C4-2B (cell line): ENCODE data around the gene TFDP1.
"Not testable (repeated sequence)": the region's sequence is repeated elsewhere in the genome, so short reads cannot be mapped to it uniquely, and the experiment has no call there.

Experiments used
- H3K27ac ChIP-seq: fragments of 450-650 bp; 2 replicates; pipeline ENCODE4 v1.5.1; 2017
- ZFX ChIP-seq: fragments of 450-650 bp; IDR thresholded peaks from 2 replicates; pipeline ENCODE4 v1.6.1; 2017
- TF ChIP-seq, protein P1 (sequence below): fragments of 450-650 bp; conservative IDR thresholded peaks from 2 replicates; pipeline ENCODE4 v1.5.1; 2017; ENCODE audit warnings: mild to moderate bottlenecking

TFDP1 gene

DNA sequence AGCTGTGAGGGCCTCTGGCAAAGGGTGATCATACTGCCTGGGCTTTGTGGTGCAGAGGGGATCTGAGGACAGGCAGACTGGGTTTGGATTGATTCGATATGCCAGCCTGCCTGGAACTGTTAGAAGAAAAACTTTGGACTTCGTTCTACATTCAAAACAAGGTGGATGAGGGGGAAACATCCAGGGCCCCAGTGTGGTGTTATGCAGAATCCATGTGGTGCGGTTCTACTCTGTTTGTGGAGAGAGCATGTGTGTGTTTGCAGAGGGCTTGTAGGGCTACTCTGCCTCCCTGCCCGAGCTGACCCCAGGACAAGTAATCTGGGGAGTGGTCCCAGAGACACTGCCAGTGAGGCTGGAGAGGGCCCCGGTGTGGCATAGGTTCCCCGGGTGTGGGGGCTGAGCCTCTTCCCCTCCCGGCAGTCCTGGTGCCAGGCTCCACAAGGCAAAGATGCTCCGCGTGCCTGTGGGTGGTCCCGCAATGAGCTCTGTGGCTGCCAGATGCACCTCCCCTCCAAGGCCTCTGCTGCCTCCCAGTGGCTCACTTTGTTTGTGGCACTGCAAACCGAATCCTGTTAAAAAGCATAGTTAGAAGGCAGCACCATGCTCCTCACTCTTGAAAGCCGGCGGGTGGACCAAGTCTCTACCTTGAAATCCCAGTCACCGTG, 22.3 kb upstream of the TFDP1 start:
- no peak for TF ChIP-seq ZFX
- TF ChIP-seq, protein P1, sequence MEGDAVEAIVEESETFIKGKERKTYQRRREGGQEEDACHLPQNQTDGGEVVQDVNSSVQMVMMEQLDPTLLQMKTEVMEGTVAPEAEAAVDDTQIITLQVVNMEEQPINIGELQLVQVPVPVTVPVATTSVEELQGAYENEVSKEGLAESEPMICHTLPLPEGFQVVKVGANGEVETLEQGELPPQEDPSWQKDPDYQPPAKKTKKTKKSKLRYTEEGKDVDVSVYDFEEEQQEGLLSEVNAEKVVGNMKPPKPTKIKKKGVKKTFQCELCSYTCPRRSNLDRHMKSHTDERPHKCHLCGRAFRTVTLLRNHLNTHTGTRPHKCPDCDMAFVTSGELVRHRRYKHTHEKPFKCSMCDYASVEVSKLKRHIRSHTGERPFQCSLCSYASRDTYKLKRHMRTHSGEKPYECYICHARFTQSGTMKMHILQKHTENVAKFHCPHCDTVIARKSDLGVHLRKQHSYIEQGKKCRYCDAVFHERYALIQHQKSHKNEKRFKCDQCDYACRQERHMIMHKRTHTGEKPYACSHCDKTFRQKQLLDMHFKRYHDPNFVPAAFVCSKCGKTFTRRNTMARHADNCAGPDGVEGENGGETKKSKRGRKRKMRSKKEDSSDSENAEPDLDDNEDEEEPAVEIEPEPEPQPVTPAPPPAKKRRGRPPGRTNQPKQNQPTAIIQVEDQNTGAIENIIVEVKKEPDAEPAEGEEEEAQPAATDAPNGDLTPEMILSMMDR: peak; percentile 79
- no peak overlapping the region for H3K27ac ChIP-seq

DNA sequence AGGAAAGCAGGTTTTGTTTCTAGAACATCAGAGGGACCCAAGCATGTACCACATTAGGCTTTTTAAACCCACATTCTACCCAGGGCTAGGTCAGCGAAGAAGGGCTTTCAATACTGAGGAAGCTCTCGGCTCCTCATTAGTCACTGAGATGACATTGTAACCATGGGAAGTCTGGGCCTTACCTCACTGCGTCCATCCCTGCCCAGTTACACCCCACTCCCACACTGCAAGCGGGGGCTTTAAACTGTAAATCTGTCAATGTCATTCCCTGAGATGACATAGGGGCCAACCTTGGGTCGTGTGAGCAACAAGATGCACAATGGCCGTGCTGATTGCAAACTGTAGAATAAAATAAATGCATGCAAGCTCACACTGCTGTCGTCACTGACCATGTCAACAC, 21.7 kb upstream of the TFDP1 start:
- no peak overlapping the region for H3K27ac ChIP-seq
- TF ChIP-seq ZFX: no peak
- TF ChIP-seq, protein P1: no peak

DNA sequence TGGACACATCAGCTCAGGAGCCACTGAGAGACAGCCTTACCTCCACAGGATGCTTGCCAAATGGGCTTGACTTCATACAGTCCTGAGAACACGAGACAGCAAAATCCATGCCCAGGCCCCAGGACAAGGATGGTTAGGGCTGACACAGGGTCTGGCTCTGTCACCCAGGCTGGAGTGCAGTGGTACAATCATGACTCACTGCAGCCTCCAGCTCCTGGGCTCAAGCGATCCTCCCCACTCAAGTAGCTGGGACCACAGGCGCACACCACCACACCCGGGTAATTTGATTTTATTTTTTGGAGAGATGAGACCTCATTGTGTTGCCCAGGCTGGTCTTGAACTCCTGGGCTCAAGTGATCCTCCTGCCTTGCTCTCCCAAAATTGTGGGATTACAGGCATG, 21.0 kb upstream of the TFDP1 start:
- H3K27ac ChIP-seq: not testable (repeated sequence)

DNA sequence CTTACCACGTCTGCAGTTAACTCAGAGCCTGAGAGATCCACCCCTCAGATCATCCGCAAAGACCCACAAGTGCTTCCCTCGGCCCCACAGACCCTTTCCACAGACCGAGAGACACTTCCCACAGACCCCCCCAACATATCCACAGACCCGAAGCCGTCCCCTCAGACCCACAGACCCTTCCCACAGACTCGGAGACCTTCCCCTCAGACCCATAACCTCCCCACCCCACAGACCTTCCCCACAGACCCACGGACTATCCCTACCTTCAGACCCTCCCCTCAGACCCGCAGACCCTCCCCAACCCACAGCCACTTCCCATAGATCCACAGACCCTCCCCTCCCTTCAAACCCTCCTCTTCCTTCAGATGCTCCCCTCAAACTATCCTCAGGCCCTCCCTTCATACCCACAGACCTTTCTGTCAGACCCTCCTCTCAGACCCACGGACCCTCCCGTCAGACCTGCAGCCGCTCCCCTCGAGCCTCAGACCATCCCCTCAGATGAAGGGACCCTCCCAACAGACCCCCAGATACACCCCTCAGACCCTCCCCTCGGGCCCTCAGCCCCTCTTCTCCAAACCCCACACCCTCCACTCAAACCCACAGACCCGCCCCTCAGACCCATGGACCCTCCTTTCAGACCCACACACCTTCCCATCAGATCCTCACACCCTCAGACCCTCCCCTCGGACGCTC, 20.1 kb upstream of the TFDP1 start:
- no peak overlapping the region for H3K27ac ChIP-seq
- TF ChIP-seq, protein P1: no peak
- TF ChIP-seq ZFX: no peak

DNA sequence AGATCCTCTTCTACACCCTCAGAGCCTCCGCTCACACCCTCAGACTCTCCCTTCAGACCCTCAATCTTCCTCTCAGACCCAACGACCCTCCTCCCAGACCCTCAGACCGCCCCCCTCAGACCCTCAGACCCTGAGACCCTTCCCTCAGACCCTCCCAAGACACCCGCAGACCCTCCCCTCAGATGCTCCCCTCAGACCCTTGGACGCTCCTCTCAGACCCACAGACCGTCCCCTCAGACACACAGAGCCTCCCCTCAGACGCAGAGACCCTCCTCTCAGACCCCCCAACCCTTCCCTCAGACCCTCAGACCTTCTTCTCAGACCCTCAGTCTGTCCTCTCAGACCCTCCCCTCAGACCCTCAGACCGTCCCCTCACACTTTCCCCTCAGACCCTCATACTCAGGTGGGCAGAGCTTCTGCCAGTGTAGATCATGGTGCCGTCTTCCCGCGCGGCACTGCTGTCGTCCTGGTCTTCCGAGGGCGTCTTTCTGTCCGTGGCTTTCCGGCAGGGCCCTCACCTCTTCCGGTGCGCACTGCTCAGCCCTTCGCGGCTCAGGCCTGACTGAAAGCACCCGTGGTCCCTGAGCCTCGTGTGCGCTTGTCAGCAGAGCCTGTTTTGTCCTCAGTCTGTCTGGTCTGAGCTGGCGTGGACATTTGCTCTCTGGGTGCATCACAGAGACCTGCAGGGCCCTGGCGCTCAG, 18.9 kb upstream of the TFDP1 start:
- no peak overlapping the region for H3K27ac ChIP-seq
- TF ChIP-seq ZFX: no peak
- TF ChIP-seq, protein P1: no peak

DNA sequence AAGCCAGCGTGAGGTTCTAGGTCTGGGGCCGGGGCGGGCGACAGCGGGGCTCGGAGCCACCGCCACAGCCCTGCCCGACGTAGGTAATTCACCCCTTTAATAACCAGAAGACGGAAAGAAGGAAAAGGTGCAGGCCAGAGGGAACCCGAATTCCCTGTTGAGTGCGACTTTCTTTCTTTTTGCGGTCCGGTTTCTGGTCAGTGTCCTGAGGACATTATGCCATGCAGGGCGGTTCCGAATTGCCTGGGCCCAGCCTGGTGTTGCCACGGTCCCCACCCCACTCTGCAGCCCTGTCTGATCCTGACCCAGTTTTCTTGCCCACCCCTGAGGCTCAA, 18.4 kb upstream of the TFDP1 start:
- H3K27ac ChIP-seq: no peak overlapping the region
- TF ChIP-seq ZFX: no peak
- TF ChIP-seq, protein P1: no peak

DNA sequence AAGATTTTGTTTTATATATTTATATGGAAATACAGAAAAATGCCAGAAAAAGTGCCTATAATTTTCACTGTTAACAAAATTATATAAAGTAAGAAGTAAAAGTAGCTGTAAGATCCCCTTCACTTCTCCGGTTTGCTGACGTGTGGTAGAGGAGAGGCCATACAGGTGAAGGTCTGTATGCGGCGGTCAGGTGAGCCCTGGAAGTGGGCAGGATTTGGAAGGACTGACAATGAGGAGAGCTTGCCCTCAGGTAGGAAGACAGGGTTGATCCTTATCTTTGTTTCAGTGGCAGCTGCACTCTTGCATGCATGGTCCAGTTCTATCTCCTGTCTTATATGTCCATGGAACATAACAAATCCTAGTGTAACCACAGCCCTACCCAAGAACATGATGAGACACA, 16.9 kb upstream of the TFDP1 start:
- no peak for TF ChIP-seq ZFX
- TF ChIP-seq, protein P1: no peak

More for the DNA sequence above, 16.9 kb upstream of the TFDP1 start:
- no peak overlapping the region; the same call in 1 of the 2 replicates for H3K27ac ChIP-seq
